Smooth muscle cell (in vitro differentiated cells): ENCODE results near the gene RASGRP1. TPM values are rescaled to one million over a fixed set of nuclear protein-coding genes. Genes with fewer than 3 reads are reported as not detected.
"Not testable (repeated sequence)": the region's sequence is repeated elsewhere in the genome, so short reads cannot be mapped to it uniquely, and the experiment has no call there.

Experiments
- DNase-seq: peaks from one replicate; lab custom pipeline; 2025; ENCODE audit not compliant: unreplicated experiment; lab: John Stamatoyannopoulos, UW
- H2AFZ ChIP-seq: fragments of 200-600 bp; sonication (generic); 2 replicates; pipeline ENCODE4 v1.6.0; 2016; ENCODE audit warnings: antibody characterized with exemption, low read depth, mild to moderate bottlenecking
- H3F3A ChIP-seq: fragments of 200-600 bp; sonication (generic); 2 replicates; pipeline ENCODE4 v1.6.0; 2017; ENCODE audit warnings: antibody characterized with exemption, low read depth
- H3K27ac ChIP-seq: fragments of 200-600 bp; sonication (generic); 2 replicates; pipeline ENCODE4 v1.5.1; 2016; ENCODE audit warnings: low read depth, mild to moderate bottlenecking
- H3K27me3 ChIP-seq: fragments of 200-600 bp; sonication (generic); 2 replicates; pipeline ENCODE4 v1.6.1; 2016; ENCODE audit warnings: low read depth, mild to moderate bottlenecking
- H3K36me3 ChIP-seq: fragments of 200-600 bp; sonication (generic); 2 replicates; pipeline ENCODE4 v1.5.1; 2016; ENCODE audit warnings: low read depth
- H3K4me1 ChIP-seq: fragments of 200-600 bp; sonication (generic); 2 replicates; pipeline ENCODE4 v1.5.1; 2016; ENCODE audit warnings: low read depth
- H3K4me2 ChIP-seq: fragments of 200-600 bp; sonication (generic); 2 replicates; pipeline ENCODE4 v1.6.0; 2016; ENCODE audit warnings: mild to moderate bottlenecking
- H3K4me3 ChIP-seq: fragments of 200-600 bp; sonication (generic); 2 replicates; pipeline ENCODE4 v1.5.1; 2016; ENCODE audit warnings: mild to moderate bottlenecking
- H3K79me2 ChIP-seq: fragments of 200-600 bp; sonication (generic); 2 replicates; pipeline ENCODE4 v1.6.0; 2016; ENCODE audit warnings: low read depth, mild to moderate bottlenecking
- H3K9ac ChIP-seq: fragments of 200-600 bp; sonication (generic); 2 replicates; pipeline ENCODE4 v1.6.0; 2016; ENCODE audit warnings: low read depth
- H3K9me3 ChIP-seq: fragments of 200-600 bp; sonication (generic); replicated peaks from 2 replicates; pipeline ENCODE4 v1.5.1; 2016; ENCODE audit warnings: low read depth
- H4K20me1 ChIP-seq: fragments of 200-600 bp; sonication (generic); 2 replicates; pipeline ENCODE4 v1.6.0; 2016; ENCODE audit warnings: low read depth
- CTCF ChIP-seq: fragments of 200-600 bp; sonication (generic); IDR thresholded peaks from 2 replicates; pipeline ENCODE4 v1.5.1; 2017; ENCODE audit warnings: borderline replicate concordance, mild to moderate bottlenecking, antibody characterized with exemption; ENCODE audit not compliant: insufficient read depth, poor library complexity, severe bottlenecking
- WGBS: methylation state at CpG from one replicate; pipeline ENCODE4 v1.1.7; 2016; ENCODE audit warnings: low lambda C conversion rate; 5-methylcytosine and 5-hydroxymethylcytosine counted together
- polyA plus RNA-seq: library from polyadenylated mRNA; unstranded; fragments of >200 nt; fragmentation: Nextera tagmentation; extraction: Ambion mirVana; gene quantifications from 2 replicates; pipeline ENCODE4 v1.2.1, GENCODE V29; 2016
- total RNA-seq: library from RNA; depleted of rRNA; stranded (reverse); fragments of >200 nt; gene quantifications from 2 replicates; pipeline ENCODE4 v1.2.3, GENCODE V29; 2014

RASGRP1 gene
- total and polyA plus RNA-seq, 2 experiments from 2014 or later = 0.97 to 10.0 TPM

GRCh38 chr15:38589502-38589901, 24.9 kb upstream of the RASGRP1 start:
- WGBS = 34% methylated on average over 4 of the region's 4 CpGs
- Histone ChIP-seq H4K20me1 (no peaks in the 10 kb centered on the region), H3K79me2 (no peaks in the 10 kb centered on the region), H3K4me1 (peaks cover 4% of the 10 kb centered on the region), H3F3A (no peaks in the 10 kb centered on the region), H3K9ac (no peak overlapping the region), H3K4me2 (peak overlapping the region; percentile 12), H3K4me3 (no peak overlapping the region), H3K9me3 (no peaks in the 10 kb centered on the region), H3K36me3 (no peaks in the 10 kb centered on the region), H2AFZ (no peak overlapping the region), H3K27ac (peak overlapping the region; percentile 72), H3K27me3 (no peaks in the 10 kb centered on the region)
- no peak for TF ChIP-seq CTCF
- no peak for DNase-seq

GRCh38 chr15:38588672-38589071, 24.1 kb upstream of the RASGRP1 start:
- Histone ChIP-seq H3K4me3 (no peak overlapping the region), H2AFZ (no peak overlapping the region), H3K9me3 (no peaks in the 10 kb centered on the region), H3K4me2 (no peak overlapping the region), H3K4me1 (peaks cover 4% of the 10 kb centered on the region), H3K9ac (no peak overlapping the region), H4K20me1 (no peaks in the 10 kb centered on the region), H3K79me2 (no peaks in the 10 kb centered on the region), H3F3A (no peaks in the 10 kb centered on the region), H3K36me3 (no peaks in the 10 kb centered on the region), H3K27me3 (no peaks in the 10 kb centered on the region), H3K27ac (peak overlapping the region; percentile 72)
- no peak for TF ChIP-seq CTCF
- no peak for DNase-seq
- 45% methylated on average over 3 of the region's 3 CpGs for WGBS

GRCh38 chr15:38587214-38587613, 22.6 kb upstream of the RASGRP1 start:
- Histone ChIP-seq H3K4me2 (no peak overlapping the region), H2AFZ (no peak overlapping the region), H3F3A (no peaks in the 10 kb centered on the region), H3K27me3 (no peaks in the 10 kb centered on the region), H3K4me1 (peaks cover 4% of the 10 kb centered on the region), H3K79me2 (no peaks in the 10 kb centered on the region), H3K27ac (no peak overlapping the region), H3K4me3 (no peak overlapping the region), H3K9me3 (no peaks in the 10 kb centered on the region), H4K20me1 (no peaks in the 10 kb centered on the region), H3K36me3 (no peaks in the 10 kb centered on the region), H3K9ac (no peak overlapping the region)
- no peak for TF ChIP-seq CTCF
- WGBS = 91% methylated on average over 6 of the region's 6 CpGs
- DNase-seq = no peak

GRCh38 chr15:38586005-38586404, 21.4 kb upstream of the RASGRP1 start:
- not testable (repeated sequence) for H3K79me2 ChIP-seq, H2AFZ ChIP-seq, DNase-seq, H3K4me2 ChIP-seq, H4K20me1 ChIP-seq, H3K27me3 ChIP-seq, H3K4me3 ChIP-seq, H3F3A ChIP-seq, H3K9me3 ChIP-seq, H3K4me1 ChIP-seq, H3K27ac ChIP-seq, H3K36me3 ChIP-seq, H3K9ac ChIP-seq
- 87% methylated on average over 2 of the region's 2 CpGs for WGBS
